ENCODE data around the gene DIP2C. TPM values are rescaled to one million over a fixed set of nuclear protein-coding genes. Genes with fewer than 3 reads are reported as not detected.

DIP2C gene
- total RNA-seq, 1 experiment from 2014 or later = 11.0 TPM

DNA sequence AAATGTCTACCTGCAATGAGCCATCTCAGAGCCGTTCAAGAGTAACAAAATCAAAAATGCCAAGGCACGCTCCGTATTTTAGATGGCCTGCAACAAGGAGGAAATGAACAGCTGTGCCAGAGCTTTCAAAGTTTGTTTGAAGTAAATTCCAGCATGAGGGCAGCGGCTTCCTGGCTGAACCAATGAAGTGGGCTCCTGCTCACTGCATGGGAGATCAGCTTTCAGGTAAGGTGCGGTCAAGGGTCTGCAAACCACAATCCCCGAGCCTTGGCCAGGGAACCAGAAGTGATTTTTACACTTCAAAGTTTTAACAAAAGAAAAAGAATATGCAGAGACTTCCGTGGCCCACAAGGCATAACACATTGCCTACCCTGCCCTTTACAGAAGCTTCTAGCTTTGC lies 120.6 kb downstream of the DIP2C start:
- peaks cover 21% of the 10 kb centered on the region for H3K9me3 Mint-ChIP-seq
- ATAC-seq = no peak
- peaks cover 10% of the 10 kb centered on the region for H3K36me3 Mint-ChIP-seq
- H3K4me3 Mint-ChIP-seq = no peak overlapping the region
- TF ChIP-seq, protein P1, sequence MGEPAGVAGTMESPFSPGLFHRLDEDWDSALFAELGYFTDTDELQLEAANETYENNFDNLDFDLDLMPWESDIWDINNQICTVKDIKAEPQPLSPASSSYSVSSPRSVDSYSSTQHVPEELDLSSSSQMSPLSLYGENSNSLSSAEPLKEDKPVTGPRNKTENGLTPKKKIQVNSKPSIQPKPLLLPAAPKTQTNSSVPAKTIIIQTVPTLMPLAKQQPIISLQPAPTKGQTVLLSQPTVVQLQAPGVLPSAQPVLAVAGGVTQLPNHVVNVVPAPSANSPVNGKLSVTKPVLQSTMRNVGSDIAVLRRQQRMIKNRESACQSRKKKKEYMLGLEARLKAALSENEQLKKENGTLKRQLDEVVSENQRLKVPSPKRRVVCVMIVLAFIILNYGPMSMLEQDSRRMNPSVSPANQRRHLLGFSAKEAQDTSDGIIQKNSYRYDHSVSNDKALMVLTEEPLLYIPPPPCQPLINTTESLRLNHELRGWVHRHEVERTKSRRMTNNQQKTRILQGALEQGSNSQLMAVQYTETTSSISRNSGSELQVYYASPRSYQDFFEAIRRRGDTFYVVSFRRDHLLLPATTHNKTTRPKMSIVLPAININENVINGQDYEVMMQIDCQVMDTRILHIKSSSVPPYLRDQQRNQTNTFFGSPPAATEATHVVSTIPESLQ (CRISPR knock-in tag; IDR thresholded peaks at IDR 0.05) = no peak
- TF ChIP-seq ZNF317 (CRISPR knock-in tag; IDR thresholded peaks at IDR 0.05; ENCODE audit: borderline replicate concordance, low read depth) = no peak
- no peak for TF ChIP-seq CBFB (CRISPR knock-in tag; IDR thresholded peaks at IDR 0.05; ENCODE audit: low read depth)
- no peak for TF ChIP-seq ZNF396 (CRISPR knock-in tag; IDR thresholded peaks at IDR 0.05; ENCODE audit: borderline replicate concordance)
- TF ChIP-seq ZNF281 (CRISPR knock-in tag; IDR thresholded peaks at IDR 0.05) = no peak
- TF ChIP-seq ATF1 (CRISPR knock-in tag; IDR thresholded peaks at IDR 0.05) = no peak
- TF ChIP-seq ZNF671 (CRISPR knock-in tag; IDR thresholded peaks at IDR 0.05) = no peak
- TF ChIP-seq, protein P2, sequence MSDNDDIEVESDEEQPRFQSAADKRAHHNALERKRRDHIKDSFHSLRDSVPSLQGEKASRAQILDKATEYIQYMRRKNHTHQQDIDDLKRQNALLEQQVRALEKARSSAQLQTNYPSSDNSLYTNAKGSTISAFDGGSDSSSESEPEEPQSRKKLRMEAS (CRISPR knock-in tag; IDR thresholded peaks at IDR 0.05) = no peak
- TF ChIP-seq CTCF (IDR thresholded peaks at IDR 0.05) = no peak
- TF ChIP-seq, protein P3, sequence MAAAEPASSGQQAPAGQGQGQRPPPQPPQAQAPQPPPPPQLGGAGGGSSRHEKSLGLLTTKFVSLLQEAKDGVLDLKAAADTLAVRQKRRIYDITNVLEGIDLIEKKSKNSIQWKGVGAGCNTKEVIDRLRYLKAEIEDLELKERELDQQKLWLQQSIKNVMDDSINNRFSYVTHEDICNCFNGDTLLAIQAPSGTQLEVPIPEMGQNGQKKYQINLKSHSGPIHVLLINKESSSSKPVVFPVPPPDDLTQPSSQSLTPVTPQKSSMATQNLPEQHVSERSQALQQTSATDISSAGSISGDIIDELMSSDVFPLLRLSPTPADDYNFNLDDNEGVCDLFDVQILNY (CRISPR knock-in tag; IDR thresholded peaks at IDR 0.05) = no peak
- TF ChIP-seq KAT7 (CRISPR knock-in tag; IDR thresholded peaks at IDR 0.05; ENCODE audit: borderline replicate concordance) = no peak
- no peak for TF ChIP-seq ZNF263 (CRISPR knock-in tag; IDR thresholded peaks at IDR 0.05; ENCODE audit: low read depth)
- TF ChIP-seq RORB (CRISPR knock-in tag; IDR thresholded peaks at IDR 0.05) = no peak
- TF ChIP-seq JAZF1 (CRISPR knock-in tag; IDR thresholded peaks at IDR 0.05) = no peak
- no peak for TF ChIP-seq MYBL2 (CRISPR knock-in tag; IDR thresholded peaks at IDR 0.05)
- ChIA-PET POLR2A (no interaction called here), CTCF (interaction anchor here (0.7 kb wide), 1 partner anchor 153 kb away, joined by 3 read pairs; no protein-coding TSS in a partner anchor)
- no peaks in the 10 kb centered on the region for H3K27me3 Mint-ChIP-seq (ENCODE audit: low read depth)
- H3K27ac Mint-ChIP-seq = no peak overlapping the region
- peaks cover 22% of the 10 kb centered on the region for H3K4me1 Mint-ChIP-seq
- no peak for DNase-seq (ENCODE audit: low spot score)

DNA sequence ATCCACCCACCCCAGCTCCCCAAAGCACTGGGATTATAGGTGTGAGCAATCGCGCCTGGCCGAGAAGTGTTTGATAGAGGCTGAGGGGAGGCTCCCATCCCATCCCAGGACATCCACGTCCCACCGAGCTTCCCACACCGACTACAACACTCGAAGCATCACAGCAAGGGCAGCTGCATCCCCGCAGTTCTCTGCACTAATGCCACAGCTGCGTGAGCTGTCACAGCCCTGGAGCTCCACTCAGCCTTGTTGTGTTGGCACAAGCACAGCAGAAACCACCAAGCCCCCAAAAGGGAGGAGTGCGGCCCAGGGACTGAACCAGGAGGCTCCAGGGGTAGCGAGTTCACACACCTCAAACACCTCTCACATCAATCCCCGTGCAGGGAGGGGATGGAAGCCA lies 121.6 kb downstream of the DIP2C start:
- DNase-seq (ENCODE audit: low spot score) (no peak), ATAC-seq (no peak)
- peaks cover 13% of the 10 kb centered on the region for H3K36me3 Mint-ChIP-seq
- TF ChIP-seq CTCF (IDR thresholded peaks at IDR 0.05) = no peak
- TF ChIP-seq OVOL2 (CRISPR knock-in tag; IDR thresholded peaks at IDR 0.05; ENCODE audit: borderline replicate concordance) = no peak
- no peak for TF ChIP-seq EMX1 (CRISPR knock-in tag; IDR thresholded peaks at IDR 0.05)
- POLR2A ChIA-PET = no interaction called here
- H3K4me1 Mint-ChIP-seq = peaks cover 13% of the 10 kb centered on the region
- peak overlapping the region; percentile 60; the same call in 1 of the 2 replicates for H3K27ac Mint-ChIP-seq
- no peaks in the 10 kb centered on the region for H3K27me3 Mint-ChIP-seq (ENCODE audit: low read depth)
- peaks cover 27% of the 10 kb centered on the region for H3K9me3 Mint-ChIP-seq
- CTCF ChIA-PET = interaction anchor here (0.9 kb wide), 1 partner anchor 57 kb away, joined by 3 read pairs; no protein-coding TSS in a partner anchor
- H3K4me3 Mint-ChIP-seq = no peak overlapping the region

All from WTC11 (cell line).